Endothelial cell of umbilical vein (primary cell): ENCODE data around the gene VPS35.

Source experiments
- CTCF ChIP-seq, 2 donors: IDR thresholded peaks; 1 replicate in 1 of 2; 2 replicates in 1 of 2; pipeline ENCODE4 v1.5.1; 2011; ENCODE audit warnings: low read length in 2 of 2, mild to moderate bottlenecking in 2 of 2, moderate library complexity in 2 of 2, control low read depth in 1 of 2, inconsistent platforms in 1 of 2, low read depth in 1 of 2; ENCODE audit not compliant: insufficient read depth in 1 of 2; ENCODE audit errors: extremely low read depth in 1 of 2
- EZH2 ChIP-seq: IDR thresholded peaks from 2 replicates; pipeline ENCODE4 v1.6.1; 2012; ENCODE audit warnings: borderline replicate concordance, low read depth, mild to moderate bottlenecking, moderate library complexity, low read length, inconsistent platforms; ENCODE audit not compliant: severe bottlenecking
- MYC ChIP-seq: IDR thresholded peaks from one replicate; pipeline ENCODE4 v1.6.1; 2011; ENCODE audit warnings: mild to moderate bottlenecking, low read depth, low read length
- POLR2A ChIP-seq: IDR thresholded peaks from 2 replicates; pipeline ENCODE4 v1.6.1; 2012; ENCODE audit warnings: low read depth, mild to moderate bottlenecking, control low read depth, low read length
- POLR2AphosphoS5 ChIP-seq: IDR thresholded peaks from 2 replicates; pipeline ENCODE4 v1.6.1; 2012; ENCODE audit warnings: low read depth, mild to moderate bottlenecking, control low read depth, low read length, moderate library complexity; ENCODE audit not compliant: insufficient read depth
- TF ChIP-seq, protein P1 (sequence below): IDR thresholded peaks from 2 replicates; pipeline ENCODE4 v1.6.1; 2011; ENCODE audit not compliant: insufficient read depth, insufficient read length

DNA sequence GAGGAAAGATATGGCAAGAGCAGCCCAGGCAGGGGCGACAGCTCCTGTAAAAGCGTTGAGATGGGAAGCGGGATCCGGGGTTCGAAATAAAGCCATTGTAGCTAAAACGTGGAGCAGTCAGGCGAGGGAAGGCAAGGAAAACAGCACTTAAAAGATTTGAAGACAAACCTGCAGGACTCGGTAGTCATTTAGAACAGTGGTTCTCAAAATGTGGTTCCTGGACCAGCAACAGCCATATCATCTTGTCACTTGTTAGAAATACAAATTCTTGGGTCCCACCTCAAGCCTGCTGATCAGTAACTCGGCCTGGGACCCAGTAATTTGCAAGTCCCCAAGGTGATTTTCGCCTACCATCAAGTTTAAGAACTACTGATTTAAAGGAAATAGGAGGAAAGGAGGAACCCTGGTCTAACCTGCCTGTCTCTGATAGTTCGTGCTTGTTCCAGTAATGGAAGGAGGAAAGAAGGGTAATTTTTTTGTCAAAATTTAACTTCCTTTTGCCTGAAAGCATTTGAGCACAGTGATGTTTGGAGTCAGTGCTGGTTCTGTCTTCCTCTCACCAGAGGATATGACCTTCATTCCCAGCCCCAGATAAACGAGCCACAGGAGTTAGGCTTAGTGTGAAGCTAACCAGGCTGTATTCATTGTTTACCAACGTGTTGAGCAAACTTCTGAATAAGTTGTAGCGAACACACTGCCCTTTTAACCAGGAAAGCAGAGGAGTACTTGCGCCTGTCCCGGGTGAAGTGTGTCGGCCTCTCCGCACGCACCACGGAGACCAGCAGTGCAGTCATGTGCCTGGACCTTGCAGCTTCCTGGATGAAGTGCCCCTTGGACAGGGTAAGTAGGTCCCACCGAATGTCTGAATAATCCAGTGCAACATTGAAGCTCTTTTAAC, 1.6 kb upstream of the VPS35 start:
- no peak for TF ChIP-seq CTCF (IDR thresholded peaks at IDR 0.05; ENCODE audit: extremely low read depth in 1 of 2, insufficient read depth in 1 of 2, low read depth in 1 of 2, low read length in 2 of 2)
- TF ChIP-seq POLR2A: no peak
- no peak for TF ChIP-seq MYC
- TF ChIP-seq, protein P1, sequence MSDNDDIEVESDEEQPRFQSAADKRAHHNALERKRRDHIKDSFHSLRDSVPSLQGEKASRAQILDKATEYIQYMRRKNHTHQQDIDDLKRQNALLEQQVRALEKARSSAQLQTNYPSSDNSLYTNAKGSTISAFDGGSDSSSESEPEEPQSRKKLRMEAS: no peak
- no peak for TF ChIP-seq EZH2
- no peak for TF ChIP-seq POLR2AphosphoS5
